KMS-11 (cell line): ENCODE measurements around the gene RERE.

Experiments
- H2AFZ ChIP-seq: fragments of 200-600 bp; sonication (generic); 2 replicates; pipeline ENCODE4 v1.6.1; 2016; ENCODE audit warnings: antibody characterized with exemption, mixed run types, low read depth
- H3K27ac ChIP-seq: fragments of 200-600 bp; sonication (generic); 2 replicates; pipeline ENCODE4 v1.6.1; 2016; ENCODE audit warnings: mild to moderate bottlenecking, mixed run types
- H3K27me3 ChIP-seq: fragments of 200-600 bp; sonication (generic); 2 replicates; pipeline ENCODE4 v1.6.1; 2017; ENCODE audit warnings: mild to moderate bottlenecking, low read depth, mixed run types, moderate library complexity; ENCODE audit not compliant: insufficient read depth
- H3K36me3 ChIP-seq: fragments of 200-600 bp; sonication (generic); 2 replicates; pipeline ENCODE4 v1.6.1; 2017; ENCODE audit warnings: mild to moderate bottlenecking, mixed run types; ENCODE audit not compliant: insufficient read depth
- H3K4me1 ChIP-seq: fragments of 200-600 bp; sonication (generic); 2 replicates; pipeline ENCODE4 v1.6.1; 2016; ENCODE audit warnings: mild to moderate bottlenecking, low read depth, mixed run types; ENCODE audit not compliant: poor library complexity, severe bottlenecking
- H3K4me2 ChIP-seq: fragments of 200-600 bp; sonication (generic); 2 replicates; pipeline ENCODE4 v1.7.0; 2016; ENCODE audit warnings: mild to moderate bottlenecking, mixed run types
- H3K4me3 ChIP-seq: fragments of 200-600 bp; sonication (generic); IDR thresholded peaks from 2 replicates; pipeline ENCODE4 v1.6.1; 2017; ENCODE audit warnings: low read depth, low read length, mixed read lengths; ENCODE audit not compliant: insufficient read depth
- H3K79me2 ChIP-seq: fragments of 200-600 bp; sonication (generic); 2 replicates; pipeline ENCODE4 v1.6.1; 2016; ENCODE audit warnings: low read depth, mixed run types; ENCODE audit not compliant: insufficient read depth
- H3K9ac ChIP-seq: fragments of 200-600 bp; sonication (generic); 2 replicates; pipeline ENCODE4 v1.6.1; 2016; ENCODE audit warnings: mild to moderate bottlenecking, mixed run types
- H4K20me1 ChIP-seq: fragments of 200-600 bp; sonication (generic); 2 replicates; pipeline ENCODE4 v1.6.1; 2016; ENCODE audit warnings: mild to moderate bottlenecking, mixed run types; ENCODE audit not compliant: insufficient read depth
- CTCF ChIP-seq: fragments of 200-600 bp; sonication (generic); conservative IDR thresholded peaks from 2 replicates; pipeline ENCODE4 v1.6.1; 2017; ENCODE audit warnings: low read depth, mild to moderate bottlenecking, antibody characterized with exemption, low read length, moderate library complexity, mixed read lengths

Gene RERE

GRCh38 chr1:8851060-8851459 is 33.6 kb upstream of the RERE start:
- Histone ChIP-seq H3K4me1 (peaks cover 24% of the 10 kb centered on the region), H3K79me2 (no peaks in the 10 kb centered on the region), H4K20me1 (no peaks in the 10 kb centered on the region), H3K27ac (no peak overlapping the region), H3K4me3 (no peak overlapping the region), H3K27me3 (no peaks in the 10 kb centered on the region), H3K9ac (no peak overlapping the region), H3K4me2 (no peak overlapping the region), H3K36me3 (no peaks in the 10 kb centered on the region), H2AFZ (no peak overlapping the region)
- TF ChIP-seq CTCF, result no peak

- Histone ChIP-seq H3K4me2 (peak overlapping the region; percentile 30; the same call in 1 of the 2 replicates), H3K27me3 (peaks cover 6% of the 10 kb centered on the region; the same call in 1 of the 2 replicates), H2AFZ (no peak overlapping the region), H3K4me3 (no peak overlapping the region), H3K79me2 (no peaks in the 10 kb centered on the region), H4K20me1 (no peaks in the 10 kb centered on the region), H3K27ac (no peak overlapping the region), H3K9ac (no peak overlapping the region), H3K4me1 (peaks cover 24% of the 10 kb centered on the region), H3K36me3 (no peaks in the 10 kb centered on the region)
- TF ChIP-seq CTCF, result peak; percentile 84
Observed at GRCh38 chr1:8848663-8849386, 31.4 kb upstream of the RERE start.

- H3K9ac ChIP-seq, result no peak overlapping the region
- TF ChIP-seq CTCF, result no peak
- H3K4me3 ChIP-seq, result no peak overlapping the region
- peak overlapping the region; percentile 30; the same call in 1 of the 2 replicates for H3K4me2 ChIP-seq
- H4K20me1 ChIP-seq, result no peaks in the 10 kb centered on the region
- H3K27ac ChIP-seq, result no peak overlapping the region
- H3K27me3 ChIP-seq, result peaks cover 6% of the 10 kb centered on the region; the same call in 1 of the 2 replicates
- H3K36me3 ChIP-seq, result no peaks in the 10 kb centered on the region
- H3K79me2 ChIP-seq, result no peaks in the 10 kb centered on the region
- no peak overlapping the region for H2AFZ ChIP-seq
- peaks cover 24% of the 10 kb centered on the region for H3K4me1 ChIP-seq
Observed at GRCh38 chr1:8847990-8848389, 30.6 kb upstream of the RERE start.

- no peak for TF ChIP-seq CTCF
- Histone ChIP-seq H3K36me3 (no peaks in the 10 kb centered on the region), H3K4me3 (no peak overlapping the region), H3K27me3 (peaks cover 6% of the 10 kb centered on the region; the same call in 1 of the 2 replicates), H3K4me1 (peaks cover 24% of the 10 kb centered on the region), H4K20me1 (no peaks in the 10 kb centered on the region), H3K27ac (no peak overlapping the region), H3K4me2 (no peak overlapping the region), H3K9ac (no peak overlapping the region), H3K79me2 (no peaks in the 10 kb centered on the region), H2AFZ (no peak overlapping the region)
Observed at GRCh38 chr1:8846263-8846662, 28.8 kb upstream of the RERE start.
